SK-N-MC (cell line): ENCODE measurements around the gene ZNRF3.

Source experiments
- DNase-seq: peaks from one replicate; pipeline ENCODE4 v3.0.0-alpha.2; 2011; ENCODE audit warnings: low read depth, low spot score
- H3K27ac ChIP-seq: fragments of 200-600 bp; sonication (generic); 2 replicates; pipeline ENCODE4 v1.5.1; 2016; ENCODE audit warnings: mixed run types
- H3K36me3 ChIP-seq: fragments of 200-600 bp; sonication (generic); 2 replicates; pipeline ENCODE4 v1.6.1; 2017; ENCODE audit warnings: antibody characterized with exemption, low read length, mixed read lengths; ENCODE audit not compliant: insufficient read depth
- H3K4me3 ChIP-seq: fragments of 200-600 bp; sonication (generic); 2 replicates; pipeline ENCODE4 v1.5.1; 2016
- H3K9ac ChIP-seq: fragments of 200-600 bp; sonication (generic); 2 replicates; pipeline ENCODE4 v1.8.0; 2017; ENCODE audit warnings: mixed run types, mixed read lengths; ENCODE audit not compliant: insufficient read length
- H3K9me3 ChIP-seq: fragments of 200-600 bp; sonication (generic); 2 replicates; pipeline ENCODE4 v1.6.1; 2017; ENCODE audit warnings: low read depth, mild to moderate bottlenecking, antibody characterized with exemption, low read length, moderate library complexity, mixed read lengths
- EZH2 ChIP-seq: fragments of 200-600 bp; sonication (generic); IDR thresholded peaks from one replicate; pipeline ENCODE4 v1.6.1; 2017; ENCODE audit warnings: antibody characterized with exemption
- FOXP2 ChIP-seq: optimal IDR thresholded peaks from 2 replicates; pipeline ENCODE3; 2011; ENCODE audit warnings: mild to moderate bottlenecking, moderate library complexity; ENCODE audit not compliant: insufficient read depth; ENCODE audit errors: extremely low read length, control extremely low read depth
- POLR2AphosphoS5 ChIP-seq: IDR thresholded peaks from 2 replicates; pipeline ENCODE4 v1.6.1; 2012; ENCODE audit warnings: mild to moderate bottlenecking, low read depth, low read length, borderline replicate concordance

ZNRF3 gene

DNA sequence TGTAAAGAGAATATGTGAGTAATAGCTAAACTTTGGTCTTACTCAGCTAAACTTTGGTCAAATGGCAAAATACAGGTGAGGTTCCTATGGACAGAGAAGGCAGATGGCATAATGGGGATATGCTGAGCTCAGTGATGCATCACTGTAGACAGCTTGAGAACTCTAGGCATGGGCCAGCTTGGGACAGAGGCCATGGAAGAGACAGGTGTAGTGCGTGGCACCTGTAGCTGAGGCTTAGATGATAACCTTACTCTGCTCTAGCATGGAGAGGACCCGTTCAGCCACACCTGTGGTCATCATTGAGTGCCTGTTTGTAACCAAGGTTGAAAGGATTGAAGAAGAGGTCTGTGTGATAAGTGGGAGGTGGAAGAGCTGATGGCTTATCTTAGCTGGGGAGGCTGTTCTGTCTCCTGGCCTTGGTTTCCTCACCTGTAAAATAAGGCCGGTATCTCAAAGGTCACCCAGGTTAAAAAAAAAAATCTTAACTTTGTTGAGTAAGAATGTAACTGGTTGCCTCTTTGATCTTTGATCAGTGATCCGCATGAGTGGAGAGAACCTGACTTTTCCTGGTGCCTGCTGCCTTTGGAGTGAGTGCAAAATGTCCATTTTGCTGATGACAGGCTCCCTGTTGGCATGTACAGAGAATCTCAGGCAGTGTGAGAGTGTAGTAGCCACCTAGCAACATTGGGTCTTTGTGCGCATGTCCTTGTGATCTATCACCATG lies 48.6 kb downstream of the ZNRF3 start:
- H3K9me3 ChIP-seq, result no peaks in the 10 kb centered on the region
- no peak overlapping the region for H3K9ac ChIP-seq
- no peak for TF ChIP-seq POLR2AphosphoS5
- TF ChIP-seq EZH2, result no peak
- no peak for TF ChIP-seq FOXP2
- H3K4me3 ChIP-seq, result no peak overlapping the region
- H3K27ac ChIP-seq, result no peak overlapping the region
- DNase-seq, result no peak
- H3K36me3 ChIP-seq, result no peaks in the 10 kb centered on the region

GRCh38 chr22:28933321-28933720 lies 49.9 kb downstream of the ZNRF3 start:
- H3K9ac ChIP-seq, result no peak overlapping the region
- no peaks in the 10 kb centered on the region for H3K9me3 ChIP-seq
- no peak overlapping the region for H3K27ac ChIP-seq
- H3K36me3 ChIP-seq, result no peaks in the 10 kb centered on the region
- H3K4me3 ChIP-seq, result no peak overlapping the region
- no peak for TF ChIP-seq POLR2AphosphoS5
- no peak for TF ChIP-seq FOXP2
- no peak for TF ChIP-seq EZH2
- DNase-seq, result no peak

DNA sequence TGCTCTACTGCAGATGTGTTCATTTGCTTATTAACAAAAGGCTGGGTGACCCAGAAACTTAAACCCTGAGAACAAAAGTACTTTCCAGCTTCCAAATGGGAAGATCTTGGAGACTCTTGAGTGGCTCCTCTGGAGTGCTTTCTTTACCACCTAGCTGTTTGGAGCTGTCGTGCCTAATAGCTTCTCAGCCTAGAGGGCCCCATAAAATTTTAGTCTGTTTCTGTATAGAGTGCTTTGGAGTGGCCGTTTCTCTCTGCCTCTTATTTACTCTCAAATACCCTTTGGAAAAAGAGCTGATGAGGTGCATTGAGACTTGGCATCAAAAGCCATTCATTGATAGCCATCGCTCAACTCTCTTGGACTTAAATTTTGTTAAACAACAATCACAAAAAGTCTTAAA lies 50.7 kb downstream of the ZNRF3 start:
- Histone ChIP-seq H3K27ac (no peak overlapping the region), H3K4me3 (no peak overlapping the region), H3K9me3 (no peaks in the 10 kb centered on the region), H3K9ac (no peak overlapping the region), H3K36me3 (no peaks in the 10 kb centered on the region)
- TF ChIP-seq EZH2 (no peak), POLR2AphosphoS5 (no peak), FOXP2 (no peak)
- no peak for DNase-seq

- no peaks in the 10 kb centered on the region for H3K9me3 ChIP-seq
- no peak overlapping the region for H3K9ac ChIP-seq
- TF ChIP-seq EZH2, result no peak
- no peak for TF ChIP-seq POLR2AphosphoS5
- TF ChIP-seq FOXP2, result no peak
- no peak for DNase-seq
- H3K36me3 ChIP-seq, result no peaks in the 10 kb centered on the region
- H3K4me3 ChIP-seq, result no peak overlapping the region
- no peak overlapping the region for H3K27ac ChIP-seq
Observed at GRCh38 chr22:28935140-28935539, 51.8 kb downstream of the ZNRF3 start.

GRCh38 chr22:28935713-28936112 lies 52.3 kb downstream of the ZNRF3 start:
- no peaks in the 10 kb centered on the region for H3K36me3 ChIP-seq
- no peak for DNase-seq
- no peaks in the 10 kb centered on the region for H3K9me3 ChIP-seq
- H3K27ac ChIP-seq, result no peak overlapping the region
- H3K4me3 ChIP-seq, result no peak overlapping the region
- TF ChIP-seq EZH2, result no peak
- no peak for TF ChIP-seq FOXP2
- TF ChIP-seq POLR2AphosphoS5, result no peak
- no peak overlapping the region for H3K9ac ChIP-seq

- no peak overlapping the region for H3K9ac ChIP-seq
- no peak overlapping the region for H3K4me3 ChIP-seq
- TF ChIP-seq FOXP2, result no peak
- no peak for TF ChIP-seq EZH2
- no peak for TF ChIP-seq POLR2AphosphoS5
- DNase-seq, result no peak
- H3K36me3 ChIP-seq, result no peaks in the 10 kb centered on the region
- H3K27ac ChIP-seq, result no peak overlapping the region
- no peaks in the 10 kb centered on the region for H3K9me3 ChIP-seq
Observed at GRCh38 chr22:28936200-28936599, 52.8 kb downstream of the ZNRF3 start.

DNA sequence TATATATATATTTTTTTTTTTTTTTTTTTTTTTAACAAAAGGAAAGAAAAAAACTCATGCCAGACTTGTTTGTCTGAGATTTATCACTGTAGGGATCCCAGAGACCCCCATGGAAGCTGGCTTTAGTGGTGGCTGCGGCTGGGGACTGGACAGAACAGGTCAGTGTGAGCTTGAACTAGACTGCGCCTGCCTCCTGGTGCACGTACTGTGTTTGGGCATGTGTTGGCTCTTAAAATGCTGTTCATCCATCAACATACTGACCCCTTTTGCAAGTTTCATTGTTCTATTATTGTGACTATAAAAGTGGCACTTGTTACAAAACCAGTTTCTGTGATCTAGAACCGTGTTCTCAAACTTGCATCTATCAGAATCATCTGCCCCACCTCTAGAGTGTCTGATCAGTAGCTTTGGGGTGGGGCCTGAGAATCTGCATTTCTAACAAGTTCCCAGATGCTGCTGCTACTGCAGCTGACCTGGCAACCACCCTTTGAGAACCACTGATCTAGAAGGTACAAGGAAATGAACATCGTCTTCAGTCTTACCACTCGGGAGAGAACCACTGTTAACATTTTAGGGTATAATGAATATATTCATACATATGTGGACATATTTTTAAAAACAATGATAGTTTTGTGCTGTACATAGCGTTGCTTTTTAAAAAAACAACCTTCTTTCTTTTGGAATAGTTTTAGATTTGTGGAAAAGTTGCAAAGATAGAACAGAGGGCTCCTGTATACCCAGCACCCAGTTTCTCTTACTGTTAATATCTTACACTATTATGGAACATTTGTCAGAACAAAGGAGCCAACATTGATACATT lies 54.0 kb downstream of the ZNRF3 start:
- H3K27ac ChIP-seq, result no peak overlapping the region
- DNase-seq, result no peak
- no peak for TF ChIP-seq POLR2AphosphoS5
- no peak for TF ChIP-seq EZH2
- TF ChIP-seq FOXP2, result no peak
- H3K9me3 ChIP-seq, result no peaks in the 10 kb centered on the region
- no peak overlapping the region for H3K9ac ChIP-seq
- H3K4me3 ChIP-seq, result no peak overlapping the region
- no peaks in the 10 kb centered on the region for H3K36me3 ChIP-seq

DNA sequence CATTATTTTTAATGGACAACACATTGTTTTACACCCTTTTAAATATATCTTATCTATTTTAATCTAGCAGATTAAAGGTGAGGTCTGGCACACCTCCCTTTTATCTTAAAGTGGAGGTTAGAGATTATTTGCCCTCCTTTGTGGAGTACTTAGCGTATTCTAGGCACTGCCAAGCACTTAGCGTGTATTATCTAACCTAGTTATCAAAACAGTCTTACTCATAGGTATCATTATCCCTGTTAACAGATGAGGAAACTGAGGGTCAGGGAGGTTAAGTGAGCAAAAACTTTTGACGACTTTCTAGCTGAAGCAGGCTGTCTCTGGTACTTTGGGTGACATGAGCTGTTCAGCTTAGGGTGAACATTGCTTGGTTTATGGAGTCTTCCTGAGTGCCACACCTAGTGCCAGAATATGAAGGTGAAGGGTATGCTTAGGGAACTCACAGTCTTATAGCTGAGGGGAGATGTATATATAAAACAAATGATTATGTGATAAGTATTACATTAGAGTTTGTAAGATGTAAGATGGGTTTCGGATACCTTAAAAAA lies 55.0 kb downstream of the ZNRF3 start:
- TF ChIP-seq EZH2, result no peak
- TF ChIP-seq FOXP2, result no peak
- TF ChIP-seq POLR2AphosphoS5, result no peak
- Histone ChIP-seq H3K27ac (no peak overlapping the region), H3K9me3 (no peaks in the 10 kb centered on the region), H3K4me3 (no peak overlapping the region), H3K9ac (no peak overlapping the region), H3K36me3 (no peaks in the 10 kb centered on the region)
- DNase-seq, result no peak

DNA sequence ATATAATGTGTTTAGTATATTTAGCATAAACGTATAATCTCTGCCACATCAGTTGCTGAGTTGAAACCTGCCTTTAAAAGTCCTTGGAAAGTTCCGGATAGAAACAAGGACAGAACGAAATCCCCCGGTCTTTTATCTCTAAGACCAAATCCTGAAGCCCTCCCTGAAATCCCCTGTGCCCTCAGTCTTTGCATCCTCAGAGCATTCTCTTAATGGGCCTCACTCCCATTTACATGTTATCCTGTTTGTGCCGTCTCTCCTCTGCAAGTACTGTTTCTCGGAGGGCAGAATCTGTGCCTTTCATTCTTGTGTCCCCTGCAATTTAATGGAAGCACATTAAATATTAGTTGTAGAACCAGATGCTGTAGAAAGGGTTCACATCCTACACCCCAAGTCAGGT lies 56.0 kb downstream of the ZNRF3 start:
- Histone ChIP-seq H3K9ac (no peak overlapping the region), H3K9me3 (no peaks in the 10 kb centered on the region), H3K36me3 (no peaks in the 10 kb centered on the region), H3K4me3 (no peak overlapping the region), H3K27ac (no peak overlapping the region)
- no peak for TF ChIP-seq EZH2
- TF ChIP-seq FOXP2, result no peak
- no peak for TF ChIP-seq POLR2AphosphoS5
- no peak for DNase-seq
